Erythroblast (primary cell): ENCODE data around the gene SACS.

Experiments
- GATA1 ChIP-seq: IDR thresholded peaks from 2 replicates; pipeline ENCODE4 v1.6.1; 2011; ENCODE audit warnings: low read depth, mild to moderate bottlenecking, control low read depth, low read length, moderate library complexity
- POLR2A ChIP-seq: IDR thresholded peaks from 2 replicates; pipeline ENCODE4 v1.6.1; 2011; ENCODE audit warnings: mild to moderate bottlenecking, low read length

DNA sequence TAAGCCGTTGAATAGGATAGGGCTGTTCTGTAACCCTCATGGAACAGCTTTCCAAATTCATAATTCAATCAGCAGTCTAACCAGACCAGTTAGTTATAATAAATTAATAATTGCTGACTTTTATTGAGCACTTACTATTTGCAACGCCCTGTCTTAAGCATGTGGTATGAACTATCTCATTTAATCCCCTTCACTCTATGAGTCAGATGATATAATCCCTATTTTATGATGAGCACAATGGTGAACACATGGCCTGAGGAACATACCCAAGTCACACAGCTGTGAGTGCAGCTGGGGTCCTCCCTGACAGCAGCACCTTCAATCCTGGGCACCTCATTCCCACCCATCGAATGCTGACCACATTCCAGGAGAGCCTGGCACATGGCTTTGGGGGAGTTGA, 28.0 kb upstream of the SACS start:
- no peak for TF ChIP-seq POLR2A
- TF ChIP-seq GATA1 = no peak
